HEK293 (cell line): ENCODE results near the gene GLIPR1L2.

ENCODE experiments used
- CTCF ChIA-PET: fragments of 350-600 bp; formaldehyde crosslinking; extraction: SDS; loops from one replicate; lab custom pipeline; 2021; ENCODE audit warnings: antibody characterized with exemption; lab: Yijun Ruan, JAX
- POLR2A ChIA-PET: fragments of 300-600 bp; formaldehyde crosslinking; extraction: SDS; loops from one replicate; lab custom pipeline; 2020; ENCODE audit warnings: antibody characterized with exemption, inconsistent platforms; lab: Yijun Ruan, JAX
- H3K27ac ChIP-seq: fragments of 200-500 bp; sonication (Bioruptor generic); 2 replicates; pipeline ENCODE4 v1.5.1; 2014; ENCODE audit warnings: low read depth, low read length, control low read depth, inconsistent platforms; ENCODE audit errors: extremely low read depth
- H3K36me3 ChIP-seq, 2 experiments: fragments of 200-500 bp in 1 of 2; sonication (Bioruptor generic) in 1 of 2; 1 replicate in 1 of 2; 2 replicates in 1 of 2; pipeline ENCODE4 v1.5.1; 2014 to 2017; ENCODE audit warnings: inconsistent platforms in 2 of 2, low read length in 2 of 2; ENCODE audit not compliant: control insufficient read depth in 2 of 2, insufficient read depth in 1 of 2
- H3K4me1 ChIP-seq: fragments of 200-500 bp; sonication (Bioruptor generic); 2 replicates; pipeline ENCODE4 v1.5.1; 2014; ENCODE audit warnings: mild to moderate bottlenecking, low read length, inconsistent platforms; ENCODE audit not compliant: control insufficient read depth, insufficient read depth
- H3K4me3 ChIP-seq: 2 replicates; pipeline ENCODE4 v1.5.1; 2011; ENCODE audit warnings: low read depth, mild to moderate bottlenecking, control low read depth, low read length, moderate library complexity
- H3K9me3 ChIP-seq: fragments of 200-500 bp; sonication (Bioruptor generic); 2 replicates; pipeline ENCODE4 v1.5.1; 2014; ENCODE audit warnings: low read depth, low read length, inconsistent platforms; ENCODE audit not compliant: control insufficient read depth, insufficient read depth
- FEZF1 ChIP-seq: fragments of 450-650 bp; formaldehyde crosslinking; IDR thresholded peaks from 2 replicates; pipeline ENCODE4 v1.5.1; 2016; ENCODE audit warnings: missing biosample characterization, missing genetic modification characterization
- GLI4 ChIP-seq: fragments of 450-650 bp; formaldehyde crosslinking; IDR thresholded peaks from 2 replicates; pipeline ENCODE4 v1.5.1; 2016; ENCODE audit warnings: missing biosample characterization, missing genetic modification characterization
- HOXC10 ChIP-seq: sonication (generic); formaldehyde crosslinking; IDR thresholded peaks from 2 replicates; pipeline ENCODE4 v1.8.1; 2023; ENCODE audit warnings: mild to moderate bottlenecking, missing genetic modification reagents
- HOXD13 ChIP-seq: sonication (generic); formaldehyde crosslinking; IDR thresholded peaks from 2 replicates; pipeline ENCODE4 v1.8.0; 2022; ENCODE audit warnings: missing genetic modification reagents, borderline replicate concordance
- KLF16 ChIP-seq: fragments of 450-650 bp; formaldehyde crosslinking; IDR thresholded peaks from 2 replicates; pipeline ENCODE4 v1.5.1; 2017; ENCODE audit warnings: missing biosample characterization, missing genetic modification characterization
- MYNN ChIP-seq: fragments of 450-650 bp; formaldehyde crosslinking; IDR thresholded peaks from 2 replicates; pipeline ENCODE4 v1.5.1; 2016; ENCODE audit warnings: missing biosample characterization, missing genetic modification characterization, borderline replicate concordance
- OSR2 ChIP-seq: fragments of 450-650 bp; formaldehyde crosslinking; IDR thresholded peaks from 2 replicates; pipeline ENCODE4 v1.5.1; 2016; ENCODE audit warnings: missing biosample characterization, missing genetic modification characterization
- RBAK ChIP-seq: fragments of 450-650 bp; formaldehyde crosslinking; IDR thresholded peaks from 2 replicates; pipeline ENCODE4 v1.5.1; 2016; ENCODE audit warnings: missing biosample characterization, missing genetic modification characterization
- REPIN1 ChIP-seq: fragments of 450-650 bp; formaldehyde crosslinking; IDR thresholded peaks from 2 replicates; pipeline ENCODE4 v1.5.1; 2017; ENCODE audit warnings: missing biosample characterization, missing genetic modification characterization, low read depth
- SP3 ChIP-seq: fragments of 450-650 bp; formaldehyde crosslinking; IDR thresholded peaks from 2 replicates; pipeline ENCODE4 v1.5.1; 2016; ENCODE audit warnings: missing biosample characterization, missing genetic modification characterization
- WT1 ChIP-seq: fragments of 450-650 bp; formaldehyde crosslinking; IDR thresholded peaks from 2 replicates; pipeline ENCODE4 v1.5.1; 2016; ENCODE audit warnings: missing biosample characterization, missing genetic modification characterization
- ZFHX2 ChIP-seq: fragments of 450-650 bp; formaldehyde crosslinking; conservative IDR thresholded peaks from 2 replicates; pipeline ENCODE4 v1.5.1; 2016; ENCODE audit warnings: missing biosample characterization, missing genetic modification characterization
- ZIC2 ChIP-seq: fragments of 450-650 bp; formaldehyde crosslinking; IDR thresholded peaks from 2 replicates; pipeline ENCODE4 v1.5.1; 2016; ENCODE audit warnings: missing biosample characterization, missing genetic modification characterization
- ZNF280D ChIP-seq: fragments of 450-650 bp; formaldehyde crosslinking; IDR thresholded peaks from 2 replicates; pipeline ENCODE4 v1.5.1; 2016; ENCODE audit warnings: missing biosample characterization, missing genetic modification characterization
- ZNF302 ChIP-seq: fragments of 450-650 bp; formaldehyde crosslinking; IDR thresholded peaks from 2 replicates; pipeline ENCODE4 v1.5.1; 2016; ENCODE audit warnings: missing biosample characterization, missing genetic modification characterization, low read depth
- ZNF394 ChIP-seq: fragments of 450-650 bp; formaldehyde crosslinking; IDR thresholded peaks from 2 replicates; pipeline ENCODE4 v1.5.1; 2016; ENCODE audit warnings: missing biosample characterization, missing genetic modification characterization, mild to moderate bottlenecking, moderate library complexity, borderline replicate concordance
- ZNF398 ChIP-seq: fragments of 450-650 bp; formaldehyde crosslinking; IDR thresholded peaks from 2 replicates; pipeline ENCODE4 v1.5.1; 2017; ENCODE audit warnings: missing biosample characterization, missing genetic modification characterization
- ZNF426 ChIP-seq: fragments of 450-650 bp; formaldehyde crosslinking; IDR thresholded peaks from 2 replicates; pipeline ENCODE4 v1.5.1; 2017; ENCODE audit warnings: missing biosample characterization, missing genetic modification characterization, mild to moderate bottlenecking, inconsistent platforms, moderate library complexity
- ZNF488 ChIP-seq: fragments of 450-650 bp; formaldehyde crosslinking; IDR thresholded peaks from 2 replicates; pipeline ENCODE4 v1.5.1; 2016; ENCODE audit warnings: missing biosample characterization, missing genetic modification characterization
- ZNF530 ChIP-seq: fragments of 450-650 bp; formaldehyde crosslinking; IDR thresholded peaks from 2 replicates; pipeline ENCODE4 v1.5.1; 2016; ENCODE audit warnings: low read depth, missing biosample characterization, missing genetic modification characterization
- ZNF549 ChIP-seq: fragments of 450-650 bp; IDR thresholded peaks from 2 replicates; pipeline ENCODE4 v1.5.1; 2018; ENCODE audit warnings: missing biosample characterization, missing genetic modification characterization, mild to moderate bottlenecking, inconsistent platforms, moderate library complexity
- ZNF654 ChIP-seq: fragments of 450-650 bp; formaldehyde crosslinking; IDR thresholded peaks from 2 replicates; pipeline ENCODE4 v1.5.1; 2016; ENCODE audit warnings: low read depth, missing biosample characterization, missing genetic modification characterization
- ZNF692 ChIP-seq: fragments of 450-650 bp; formaldehyde crosslinking; IDR thresholded peaks from 2 replicates; pipeline ENCODE4 v1.5.1; 2016; ENCODE audit warnings: missing biosample characterization, missing genetic modification characterization
- ZNF777 ChIP-seq: fragments of 450-650 bp; formaldehyde crosslinking; IDR thresholded peaks from 2 replicates; pipeline ENCODE4 v1.5.1; 2017; ENCODE audit warnings: missing biosample characterization, missing genetic modification characterization, borderline replicate concordance
- ZNF792 ChIP-seq: fragments of 450-650 bp; formaldehyde crosslinking; IDR thresholded peaks from 2 replicates; pipeline ENCODE4 v1.5.1; 2016; ENCODE audit warnings: missing biosample characterization, missing genetic modification characterization

The GLIPR1L2 gene

GRCh38 chr12:75455839-75456238 lies 65.0 kb downstream of the GLIPR1L2 start (continued):
- no peak for TF ChIP-seq ZNF398 (tag by site-specific recombination)
- no peak for TF ChIP-seq HOXC10 (CRISPR knock-in tag)
- no peak for TF ChIP-seq ZNF426 (tag by site-specific recombination)
- TF ChIP-seq ZFHX2 (tag by site-specific recombination) = no peak
- no peak for TF ChIP-seq ZNF654 (tag by site-specific recombination)
- no peak for TF ChIP-seq ZNF692 (tag by site-specific recombination)
- TF ChIP-seq HOXD13 (CRISPR knock-in tag) = no peak
- TF ChIP-seq MYNN (tag by site-specific recombination) = no peak

GRCh38 chr12:75457191-75457590 lies 66.3 kb downstream of the GLIPR1L2 start:
- H3K36me3 ChIP-seq = no peaks in the 10 kb centered on the region
- ChIA-PET CTCF (no interaction called here), POLR2A (no interaction called here)
- H3K4me1 ChIP-seq = no peaks in the 10 kb centered on the region; the same call in 1 of the 2 replicates
- no peak for TF ChIP-seq ZNF792 (tag by site-specific recombination)
- no peak for TF ChIP-seq ZNF394 (tag by site-specific recombination)
- no peak for TF ChIP-seq OSR2
- TF ChIP-seq ZNF488 (tag by site-specific recombination) = no peak
- no peak for TF ChIP-seq ZNF549
- TF ChIP-seq GLI4 = no peak
- no peak for TF ChIP-seq KLF16 (tag by site-specific recombination)
- no peak for TF ChIP-seq RBAK (tag by site-specific recombination)
- TF ChIP-seq ZIC2 (tag by site-specific recombination) = no peak
- no peak for TF ChIP-seq ZNF777 (tag by site-specific recombination)
- TF ChIP-seq SP3 (tag by site-specific recombination) = no peak
- no peak for TF ChIP-seq REPIN1 (tag by site-specific recombination)
- TF ChIP-seq ZNF302 (tag by site-specific recombination) = no peak
- no peak for TF ChIP-seq FEZF1 (tag by site-specific recombination)
- TF ChIP-seq WT1 = no peak
- TF ChIP-seq MYNN (tag by site-specific recombination) = no peak
- TF ChIP-seq ZNF280D (tag by site-specific recombination) = no peak
- TF ChIP-seq ZNF530 (tag by site-specific recombination) = no peak
- no peak overlapping the region for H3K4me3 ChIP-seq
- no peaks in the 10 kb centered on the region for H3K9me3 ChIP-seq
- no peak overlapping the region for H3K27ac ChIP-seq
